GM13977 (cell line): ENCODE data around the gene TRMT11.

ENCODE experiments used
- DNase-seq: peaks from one replicate; pipeline ENCODE4 v3.0.0; 2012; ENCODE audit warnings: low spot score
- CTCF ChIP-seq: IDR thresholded peaks from 2 replicates; pipeline ENCODE4 v1.5.1; 2012; ENCODE audit warnings: mild to moderate bottlenecking, control low read depth; ENCODE audit not compliant: insufficient read depth; ENCODE audit errors: extremely low read depth, missing control alignments
- in situ Hi-C: fragments of 300-500 bp; cut with MboI; formaldehyde crosslinking; loops from one replicate; pipeline ENCODE4 v1.12.0; 2022; ENCODE audit warnings: low sequenced_read_pairs, low pct_unique_long_range_greater_than_20kb, mixed read lengths, inconsistent platforms; ENCODE audit not compliant: unreplicated experiment

TRMT11 gene

GRCh38 chr6:125986301-125987025, at the start of gene TRMT11:
Gene TRMT11 (plus strand): TSS chr6:125986540. CDS start chr6:125986551, 11 bp downstream.
- DNase-seq, result peak; percentile 86
- no peak for TF ChIP-seq CTCF
- in situ Hi-C loops, result loop anchor here (25.0 kb wide), 1 partner anchor 1151 kb away; no protein-coding TSS in a partner anchor

- TF ChIP-seq CTCF, result no peak
- no peak for DNase-seq
- in situ Hi-C loops, result no loop called here
Measured at GRCh38 chr6:125939026-125939425, 47.3 kb upstream of the TRMT11 start.

- DNase-seq, result no peak
- TF ChIP-seq CTCF, result no peak
- in situ Hi-C loops, result no loop called here
Measured at GRCh38 chr6:125939791-125940190, 46.5 kb upstream of the TRMT11 start.

GRCh38 chr6:125940247-125941041, 45.9 kb upstream of the TRMT11 start:
- no peak for TF ChIP-seq CTCF
- in situ Hi-C loops, result no loop called here
- no peak for DNase-seq

GRCh38 chr6:125942672-125943527, 43.4 kb upstream of the TRMT11 start:
- TF ChIP-seq CTCF, result no peak
- in situ Hi-C loops, result no loop called here
- DNase-seq, result no peak

GRCh38 chr6:125943528-125944433, 42.6 kb upstream of the TRMT11 start:
- no peak for TF ChIP-seq CTCF
- in situ Hi-C loops, result no loop called here
- DNase-seq, result no peak
